Activated CD4-positive, alpha-beta T cell treated with anti-CD3 and anti-CD28 coated beads, Interleukin-2, Interleukin-6, amounts not matched to agents 100 ng/mL and 50 ng/mL, durations not matched to agents 16 hours and 8 hours (primary cell): ENCODE results near the gene CALR3.
"Not testable (repeated sequence)": the region's sequence is repeated elsewhere in the genome, so short reads cannot be mapped to it uniquely, and the experiment has no call there.

ENCODE experiments used
- DNase-seq: peaks from one replicate; pipeline ENCODE4 v3.0.0-alpha.2; 2020

The CALR3 gene

DNA sequence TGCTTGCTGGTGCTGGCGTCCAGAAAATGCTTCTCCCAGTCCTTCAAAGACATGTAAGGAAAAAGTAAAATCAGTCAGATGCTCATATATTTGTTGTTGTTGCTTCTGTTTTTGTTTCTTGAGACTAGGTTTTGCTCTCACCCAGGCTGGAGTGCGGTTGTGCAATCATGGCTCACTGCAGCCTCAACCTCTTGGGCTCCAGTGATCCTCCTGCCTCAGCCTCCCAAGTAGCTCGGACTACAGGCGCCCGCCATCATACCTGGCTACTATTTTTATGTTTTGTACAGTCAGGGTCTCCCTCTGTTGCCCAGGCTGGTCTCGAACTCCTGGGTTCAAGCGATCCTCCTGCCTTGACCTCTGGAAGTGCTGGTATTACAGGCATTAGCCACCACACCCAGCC lies 13.2 kb downstream of the CALR3 start:
- no peak for DNase-seq

GRCh38 chr19:16477311-16477710 lies 18.7 kb downstream of the CALR3 start:
- no peak for DNase-seq

- DNase-seq = no peak
Observed at GRCh38 chr19:16476401-16476800, 19.6 kb downstream of the CALR3 start.

GRCh38 chr19:16473875-16474392 lies 22.0 kb downstream of the CALR3 start:
- DNase-seq = no peak

DNA sequence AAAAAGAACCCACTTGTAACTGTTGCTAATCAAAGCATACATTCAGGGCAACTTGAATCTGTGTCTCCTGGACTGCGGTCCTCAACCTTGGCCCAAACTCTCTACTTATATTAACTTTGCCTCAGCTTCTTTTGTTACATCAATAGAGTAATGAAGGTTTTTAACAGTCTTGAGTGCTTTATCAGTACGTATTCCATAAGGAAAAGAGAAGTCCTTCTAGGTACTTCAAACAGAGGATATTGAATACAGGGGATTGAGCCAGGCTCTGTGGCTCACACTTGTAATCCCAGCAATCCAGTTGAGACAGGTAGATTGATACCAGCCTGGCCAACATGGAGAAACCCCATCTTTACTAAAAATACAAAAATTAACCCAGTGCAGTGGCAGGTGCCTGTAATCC lies 23.0 kb downstream of the CALR3 start:
- no peak for DNase-seq

GRCh38 chr19:16472559-16472899 lies 23.4 kb downstream of the CALR3 start:
- not testable (repeated sequence) for DNase-seq

GRCh38 chr19:16470911-16471811 lies 24.8 kb downstream of the CALR3 start:
- peak; percentile 48 for DNase-seq

- no peak for DNase-seq
Observed at GRCh38 chr19:16470541-16470910, 25.4 kb downstream of the CALR3 start.

DNA sequence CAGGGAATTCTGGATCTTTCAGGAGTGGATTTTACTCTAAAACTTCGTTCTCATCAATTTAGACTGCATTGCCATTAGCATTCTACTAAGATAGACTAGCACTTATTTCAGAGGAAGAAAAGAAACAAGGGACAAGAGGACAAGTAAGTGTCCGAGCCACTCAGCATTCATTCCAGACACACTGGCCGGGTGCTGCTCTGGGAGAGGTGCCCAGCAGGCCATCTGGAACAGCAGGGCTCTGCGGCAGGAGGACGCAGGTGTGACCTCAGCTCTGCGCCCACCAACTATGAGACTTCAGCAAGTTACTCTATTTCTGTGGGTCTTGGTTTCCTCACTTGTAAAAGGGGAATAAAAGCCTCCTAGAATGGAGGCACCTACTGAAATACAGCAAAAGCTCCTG lies 28.4 kb downstream of the CALR3 start:
- no peak for DNase-seq

DNA sequence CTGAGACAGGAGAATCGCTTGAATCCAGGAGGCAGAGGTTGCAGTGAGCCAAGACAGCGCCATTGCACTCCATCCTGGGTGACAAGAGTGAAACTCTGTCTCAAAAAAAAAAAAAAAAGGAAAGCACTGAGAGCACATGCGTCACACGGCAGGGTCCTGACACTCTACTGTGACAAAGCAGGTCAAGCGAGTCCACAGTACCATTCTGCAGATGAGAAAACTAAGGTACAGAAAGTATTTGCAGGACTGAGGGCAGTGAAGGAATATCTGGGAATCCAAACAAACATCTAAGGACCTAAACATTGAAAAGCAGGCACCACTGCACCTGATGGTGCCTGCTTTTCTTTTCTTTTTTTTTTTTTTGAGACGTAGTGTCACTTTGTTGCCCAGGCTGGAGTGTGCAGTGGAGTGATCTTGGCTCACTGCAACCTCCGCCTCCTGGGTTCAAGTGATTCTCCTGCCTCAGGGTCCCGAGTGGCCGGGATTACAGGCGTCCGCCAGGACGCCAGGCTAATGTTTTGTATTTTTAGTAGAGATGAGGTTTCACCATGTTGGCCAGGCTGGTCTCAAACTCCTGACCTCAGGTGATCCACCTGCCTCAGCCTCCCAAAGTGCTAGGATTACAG lies 29.1 kb downstream of the CALR3 start:
- not testable (repeated sequence) for DNase-seq

DNA sequence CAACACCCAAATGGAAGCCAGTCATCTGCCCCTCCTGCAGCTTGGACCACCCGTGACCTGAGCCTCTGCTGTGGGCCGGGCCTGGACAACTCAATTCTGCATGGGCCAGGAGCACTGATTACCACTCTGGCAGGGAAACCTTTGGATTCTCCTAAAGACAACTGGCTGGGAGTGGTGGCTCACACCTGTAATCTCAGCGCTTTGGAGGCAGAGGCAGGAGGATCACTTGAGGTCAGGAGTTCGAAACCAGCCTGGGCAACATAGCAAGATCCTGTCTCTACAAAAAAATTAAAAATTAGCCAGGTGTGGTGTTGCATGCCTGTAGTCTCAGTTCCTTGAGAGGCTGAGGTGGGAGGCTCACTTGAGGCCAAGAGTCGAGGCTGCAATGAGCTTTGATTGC lies 30.7 kb downstream of the CALR3 start:
- no peak for DNase-seq

DNA sequence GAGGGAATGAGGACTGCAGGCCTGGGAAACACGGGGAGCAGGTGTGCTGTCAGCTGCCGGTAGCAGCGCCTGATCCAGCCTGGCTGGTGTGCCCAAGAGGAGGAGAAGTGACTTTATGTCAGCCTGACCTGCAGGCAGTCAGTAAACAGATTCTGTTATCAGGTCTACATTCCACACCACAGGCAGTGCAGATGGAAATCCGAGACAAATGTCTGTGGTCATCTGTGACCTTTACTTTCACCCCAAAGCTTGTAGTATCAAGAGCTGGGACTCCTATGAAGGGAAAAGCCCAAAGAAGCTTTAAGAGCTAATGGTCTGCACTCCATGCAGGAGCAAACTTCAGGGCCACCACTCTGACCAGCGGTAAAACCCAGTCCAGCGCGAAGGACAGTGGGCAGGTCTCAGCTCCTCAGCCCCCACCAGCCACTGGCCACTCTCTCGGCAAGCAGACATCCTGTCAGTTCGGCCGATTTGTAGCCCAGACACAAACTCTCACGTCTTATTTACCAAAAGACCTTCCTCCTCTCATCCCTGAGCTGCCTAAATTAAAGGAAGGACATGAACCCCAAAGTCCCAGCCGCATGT lies 31.9 kb downstream of the CALR3 start:
- DNase-seq = no peak

- DNase-seq = no peak
Observed at GRCh38 chr19:16463341-16463990, 32.5 kb downstream of the CALR3 start.

DNA sequence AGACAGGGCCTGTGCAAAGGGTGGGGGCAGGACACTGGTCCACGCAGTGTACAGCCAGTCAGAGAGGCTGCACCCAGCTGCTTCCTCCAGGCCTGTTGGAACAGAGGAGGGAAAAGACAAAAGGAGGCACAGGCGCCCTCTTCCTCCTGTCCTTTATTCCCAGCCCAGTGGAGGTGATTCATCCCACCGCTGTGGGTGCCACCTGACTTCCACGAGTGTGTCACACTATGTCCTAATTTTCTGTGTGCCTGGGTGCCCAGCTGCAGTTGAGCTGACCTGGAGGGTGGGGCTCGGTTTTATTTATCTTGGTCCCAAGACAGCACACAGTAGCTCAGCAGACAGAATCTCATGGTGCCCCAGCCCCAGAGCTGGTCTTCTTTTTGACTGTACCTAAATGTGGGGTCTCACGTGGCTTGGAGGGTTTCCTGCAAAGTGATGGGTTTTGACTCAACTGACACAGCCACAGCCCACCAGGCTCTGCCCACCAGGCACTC lies 33.2 kb downstream of the CALR3 start:
- no peak for DNase-seq

DNA sequence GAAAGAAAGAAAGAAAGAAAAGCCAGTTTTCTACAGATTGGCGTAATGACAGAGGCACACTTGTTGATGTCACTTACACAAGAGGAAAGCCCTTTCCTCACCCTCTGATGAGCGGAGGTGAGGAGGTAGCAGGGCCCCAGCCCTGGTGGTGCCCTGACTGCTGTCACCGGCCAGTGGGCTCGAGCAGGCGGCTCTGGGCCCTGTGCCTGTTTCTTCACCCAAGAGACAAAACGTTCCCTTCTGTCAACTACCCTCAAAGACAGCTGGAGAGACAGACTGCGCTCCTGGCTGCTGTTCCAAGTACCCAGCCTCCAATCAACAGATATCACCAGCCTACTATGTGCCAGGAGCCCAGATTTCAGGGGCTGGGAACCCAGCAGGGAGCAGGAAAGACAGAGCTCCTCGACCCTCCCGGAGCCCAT lies 34.3 kb downstream of the CALR3 start:
- no peak for DNase-seq

GRCh38 chr19:16460454-16460853 lies 35.5 kb downstream of the CALR3 start:
- DNase-seq = no peak

GRCh38 chr19:16459680-16460079 lies 36.3 kb downstream of the CALR3 start:
- no peak for DNase-seq

GRCh38 chr19:16458391-16459341 lies 37.3 kb downstream of the CALR3 start:
- DNase-seq = no peak

- no peak for DNase-seq
Observed at GRCh38 chr19:16457954-16458331, 38.0 kb downstream of the CALR3 start.

DNA sequence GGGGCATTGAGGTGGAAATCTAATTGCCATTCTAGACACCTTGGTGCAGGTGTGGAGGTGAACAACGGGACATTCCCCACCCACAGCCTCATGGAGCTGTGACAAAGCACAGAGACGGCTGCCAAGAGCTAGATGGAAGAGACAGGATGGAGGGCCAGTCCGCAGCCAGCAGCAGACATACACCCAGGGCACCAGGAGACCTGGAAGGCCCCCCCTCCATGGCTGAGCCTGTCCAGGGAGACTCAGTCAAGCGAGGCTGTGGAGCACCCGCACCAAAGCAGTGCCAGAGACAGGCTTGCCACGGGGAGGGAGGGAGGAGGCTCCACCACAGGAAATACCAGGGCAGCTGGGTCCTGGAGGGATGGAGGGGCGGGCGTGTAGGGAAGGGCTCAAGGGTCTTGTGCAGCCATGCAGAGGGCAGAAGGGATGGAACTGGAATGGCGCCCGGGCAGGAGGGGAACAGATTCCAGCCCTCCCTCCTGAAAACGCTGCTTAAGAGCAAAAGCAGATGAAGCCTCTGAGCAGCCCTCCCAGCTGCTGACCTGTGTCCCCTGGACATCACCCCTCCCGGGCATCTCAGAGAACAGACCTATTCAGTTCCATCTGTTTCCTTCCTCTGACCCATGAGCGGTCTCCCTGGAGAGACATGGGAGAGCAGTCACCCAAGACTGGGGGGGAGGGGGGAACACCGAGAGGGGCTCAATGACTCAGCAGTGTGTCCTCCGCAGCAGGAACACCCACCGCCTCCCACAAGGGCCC lies 38.6 kb downstream of the CALR3 start:
- no peak for DNase-seq

- no peak for DNase-seq
Observed at GRCh38 chr19:16456652-16457194, 39.2 kb downstream of the CALR3 start.
